HepG2 (cell line): ENCODE measurements around the gene PGC. TPM values are rescaled to one million over a fixed set of nuclear protein-coding genes. Genes with fewer than 3 reads are reported as not detected.

ENCODE experiments used
- HCFC1 ChIP-seq: fragments of 150-350 bp; IDR thresholded peaks from 2 replicates; pipeline ENCODE4 v1.6.1; 2014; ENCODE audit warnings: low read depth, low read length
- NFIB ChIP-seq: sonication (generic); formaldehyde crosslinking; IDR thresholded peaks from 2 replicates; pipeline ENCODE4 v1.9.0; 2021; ENCODE audit warnings: missing genetic modification reagents, mild to moderate bottlenecking, borderline replicate concordance
- NR2C2 ChIP-seq: sonication (generic); formaldehyde crosslinking; IDR thresholded peaks from 2 replicates; pipeline ENCODE4 v1.4.0; 2020; ENCODE audit warnings: missing genetic modification reagents, mild to moderate bottlenecking, moderate library complexity, borderline replicate concordance
- POLR2AphosphoS5 ChIP-seq: IDR thresholded peaks from 2 replicates; pipeline ENCODE4 v1.6.1; 2012; ENCODE audit warnings: low read depth, low read length
- TAF1 ChIP-seq: sonication (generic); formaldehyde crosslinking; IDR thresholded peaks from 2 replicates; pipeline ENCODE4 v1.4.0; 2020; ENCODE audit warnings: missing genetic modification reagents
- TAF15 ChIP-seq: fragments of 200-400 bp; formaldehyde crosslinking; IDR thresholded peaks from one replicate; pipeline ENCODE4 v1.6.1; 2018; ENCODE audit warnings: mild to moderate bottlenecking, low read depth, low read length; ENCODE audit not compliant: poor library complexity, severe bottlenecking
- TCF12 ChIP-seq, 2 experiments: fragments of 450-650 bp in 1 of 2; sonication (generic) in 1 of 2; formaldehyde crosslinking in 1 of 2; IDR thresholded peaks; 2 replicates each; pipeline versions ENCODE4 v1.6.1 to v1.8.0; 2017 to 2022; ENCODE audit warnings: antibody characterized with exemption in 1 of 2, mild to moderate bottlenecking in 1 of 2, missing genetic modification reagents in 1 of 2, moderate library complexity in 1 of 2
- TEAD3 ChIP-seq: optimal IDR thresholded peaks from 2 replicates; pipeline ENCODE3; 2016; ENCODE audit warnings: borderline replicate concordance
- ZNF138 ChIP-seq: sonication (generic); formaldehyde crosslinking; IDR thresholded peaks from 2 replicates; pipeline ENCODE4 v1.5.0; 2020; ENCODE audit warnings: mild to moderate bottlenecking, low read depth, missing genetic modification reagents
- ZNF747 ChIP-seq: sonication (generic); formaldehyde crosslinking; IDR thresholded peaks from 2 replicates; pipeline ENCODE4 v1.8.1; 2023; ENCODE audit warnings: missing genetic modification reagents, mild to moderate bottlenecking, borderline replicate concordance
- ZNF768 ChIP-seq: sonication (generic); formaldehyde crosslinking; IDR thresholded peaks from 2 replicates; pipeline ENCODE4 v1.4.0; 2020; ENCODE audit warnings: missing genetic modification reagents
- polyA plus RNA-seq, 8 experiments: library from polyadenylated mRNA; depleted of rRNA in 3 of 8; stranded (reverse) in 7 of 8; unstranded in 1 of 8; fragments of >200 nt; fragmentation: Illumina TruSeq in 4 of 8; extraction: Trizol in 4 of 8; gene quantifications; 2 replicates each; pipeline versions ENCODE4 v1.2.1 to v1.2.3, GENCODE V29; 2011 to 2016; ENCODE audit warnings: low read depth in 4 of 8, missing spikeins in 1 of 8, mixed read lengths in 1 of 8; ENCODE audit not compliant: insufficient read depth in 1 of 8
- total RNA-seq, 5 experiments: library from RNA; depleted of rRNA; stranded (reverse); fragments of >200 nt; fragmentation: Illumina TruSeq; extraction: Trizol; gene quantifications; 2 replicates each; pipeline ENCODE4 v1.2.3, GENCODE V29; 2016; ENCODE audit warnings: low read depth in 1 of 5
- TF ChIP-seq, protein P1 (sequence below): sonication (generic); formaldehyde crosslinking; IDR thresholded peaks from 2 replicates; pipeline ENCODE4 v1.4.0; 2020; ENCODE audit warnings: missing genetic modification reagents, borderline replicate concordance
- TF ChIP-seq, protein P2 (sequence below): sonication (generic); formaldehyde crosslinking; IDR thresholded peaks from 2 replicates; pipeline ENCODE4 v1.9.0; 2021; ENCODE audit warnings: mild to moderate bottlenecking, missing genetic modification reagents
- TF ChIP-seq, protein P3 (sequence below): sonication (generic); formaldehyde crosslinking; IDR thresholded peaks from 2 replicates; pipeline ENCODE4 v1.4.0; 2020; ENCODE audit warnings: missing genetic modification reagents

PGC gene
- total and polyA plus RNA-seq, 2 of the 13 experiments (the other 11 are each of a cell fraction or from before 2014, with no cell fraction given), result 426 to 502 TPM

DNA sequence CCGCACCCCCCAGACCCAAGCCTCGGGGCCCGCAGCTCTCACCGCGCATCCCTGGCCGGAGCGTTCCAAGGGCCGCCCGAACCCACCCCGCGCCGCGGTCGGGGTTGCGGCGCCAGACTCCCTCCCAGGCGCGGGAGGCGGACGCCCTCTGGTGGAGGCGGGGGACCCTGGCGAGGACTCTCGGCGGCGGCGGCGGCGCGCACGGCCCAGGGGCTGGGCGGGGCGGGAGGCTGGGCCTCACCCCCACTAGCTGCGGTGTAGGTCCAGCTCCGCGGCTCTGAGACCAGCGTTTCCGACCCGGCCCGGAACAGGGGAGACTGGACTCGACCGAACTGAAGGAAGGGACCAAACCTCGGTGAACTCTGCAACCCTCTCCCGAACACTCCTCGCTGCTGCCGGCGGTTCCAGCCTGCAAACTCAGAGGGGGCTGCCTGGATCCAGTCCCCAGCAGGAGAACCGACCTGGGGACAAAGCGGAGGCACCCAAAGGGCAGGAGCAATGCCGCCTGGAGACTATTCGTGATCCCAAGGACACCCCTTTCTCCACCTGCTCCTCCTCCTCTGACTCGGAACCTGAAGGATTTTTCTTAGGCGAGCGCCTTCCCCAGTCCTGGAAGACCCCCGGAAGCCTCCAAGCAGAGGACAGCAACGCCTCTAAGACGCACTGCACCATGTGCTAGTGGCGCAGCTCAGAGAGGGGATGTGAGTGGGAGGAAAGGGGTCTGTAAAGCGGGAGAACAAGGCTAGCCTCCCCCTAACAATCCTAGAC is 39.4 kb upstream of the PGC start (continued):
- TF ChIP-seq NR2C2 (CRISPR knock-in tag) (peak; percentile 76; the same call in 1 of the 2 replicates), POLR2AphosphoS5 (peak; percentile 62), ZNF747 (no peak), ZNF138 (CRISPR knock-in tag) (no peak), ZNF768 (0 out of 2 replicates have a peak, but pooled peaks have one; percentile 27), TCF12 (IDR thresholded peaks at IDR 0.05) (no peak), TCF12 (CRISPR knock-in tag; IDR thresholded peaks at IDR 0.05) (peak; percentile 72; the same call in 1 of the 2 replicates), HCFC1 (0 out of 2 replicates have a peak, but pooled peaks have one; percentile 13), TAF1 (CRISPR knock-in tag) (no peak), TEAD3 (CRISPR knock-in tag) (peak; percentile 64), TAF15 (peak; percentile 86), NFIB (CRISPR knock-in tag) (no peak)
- TF ChIP-seq, protein P1, sequence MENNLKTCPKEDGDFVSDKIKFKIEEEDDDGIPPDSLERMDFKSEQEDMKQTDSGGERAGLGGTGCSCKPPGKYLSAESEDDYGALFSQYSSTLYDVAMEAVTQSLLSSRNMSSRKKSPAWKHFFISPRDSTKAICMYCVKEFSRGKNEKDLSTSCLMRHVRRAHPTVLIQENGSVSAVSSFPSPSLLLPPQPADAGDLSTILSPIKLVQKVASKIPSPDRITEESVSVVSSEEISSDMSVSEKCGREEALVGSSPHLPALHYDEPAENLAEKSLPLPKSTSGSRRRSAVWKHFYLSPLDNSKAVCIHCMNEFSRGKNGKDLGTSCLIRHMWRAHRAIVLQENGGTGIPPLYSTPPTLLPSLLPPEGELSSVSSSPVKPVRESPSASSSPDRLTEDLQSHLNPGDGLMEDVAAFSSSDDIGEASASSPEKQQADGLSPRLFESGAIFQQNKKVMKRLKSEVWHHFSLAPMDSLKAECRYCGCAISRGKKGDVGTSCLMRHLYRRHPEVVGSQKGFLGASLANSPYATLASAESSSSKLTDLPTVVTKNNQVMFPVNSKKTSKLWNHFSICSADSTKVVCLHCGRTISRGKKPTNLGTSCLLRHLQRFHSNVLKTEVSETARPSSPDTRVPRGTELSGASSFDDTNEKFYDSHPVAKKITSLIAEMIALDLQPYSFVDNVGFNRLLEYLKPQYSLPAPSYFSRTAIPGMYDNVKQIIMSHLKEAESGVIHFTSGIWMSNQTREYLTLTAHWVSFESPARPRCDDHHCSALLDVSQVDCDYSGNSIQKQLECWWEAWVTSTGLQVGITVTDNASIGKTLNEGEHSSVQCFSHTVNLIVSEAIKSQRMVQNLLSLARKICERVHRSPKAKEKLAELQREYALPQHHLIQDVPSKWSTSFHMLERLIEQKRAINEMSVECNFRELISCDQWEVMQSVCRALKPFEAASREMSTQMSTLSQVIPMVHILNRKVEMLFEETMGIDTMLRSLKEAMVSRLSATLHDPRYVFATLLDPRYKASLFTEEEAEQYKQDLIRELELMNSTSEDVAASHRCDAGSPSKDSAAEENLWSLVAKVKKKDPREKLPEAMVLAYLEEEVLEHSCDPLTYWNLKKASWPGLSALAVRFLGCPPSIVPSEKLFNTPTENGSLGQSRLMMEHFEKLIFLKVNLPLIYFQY (CRISPR knock-in tag), result peak; percentile 98
- TF ChIP-seq, protein P2, sequence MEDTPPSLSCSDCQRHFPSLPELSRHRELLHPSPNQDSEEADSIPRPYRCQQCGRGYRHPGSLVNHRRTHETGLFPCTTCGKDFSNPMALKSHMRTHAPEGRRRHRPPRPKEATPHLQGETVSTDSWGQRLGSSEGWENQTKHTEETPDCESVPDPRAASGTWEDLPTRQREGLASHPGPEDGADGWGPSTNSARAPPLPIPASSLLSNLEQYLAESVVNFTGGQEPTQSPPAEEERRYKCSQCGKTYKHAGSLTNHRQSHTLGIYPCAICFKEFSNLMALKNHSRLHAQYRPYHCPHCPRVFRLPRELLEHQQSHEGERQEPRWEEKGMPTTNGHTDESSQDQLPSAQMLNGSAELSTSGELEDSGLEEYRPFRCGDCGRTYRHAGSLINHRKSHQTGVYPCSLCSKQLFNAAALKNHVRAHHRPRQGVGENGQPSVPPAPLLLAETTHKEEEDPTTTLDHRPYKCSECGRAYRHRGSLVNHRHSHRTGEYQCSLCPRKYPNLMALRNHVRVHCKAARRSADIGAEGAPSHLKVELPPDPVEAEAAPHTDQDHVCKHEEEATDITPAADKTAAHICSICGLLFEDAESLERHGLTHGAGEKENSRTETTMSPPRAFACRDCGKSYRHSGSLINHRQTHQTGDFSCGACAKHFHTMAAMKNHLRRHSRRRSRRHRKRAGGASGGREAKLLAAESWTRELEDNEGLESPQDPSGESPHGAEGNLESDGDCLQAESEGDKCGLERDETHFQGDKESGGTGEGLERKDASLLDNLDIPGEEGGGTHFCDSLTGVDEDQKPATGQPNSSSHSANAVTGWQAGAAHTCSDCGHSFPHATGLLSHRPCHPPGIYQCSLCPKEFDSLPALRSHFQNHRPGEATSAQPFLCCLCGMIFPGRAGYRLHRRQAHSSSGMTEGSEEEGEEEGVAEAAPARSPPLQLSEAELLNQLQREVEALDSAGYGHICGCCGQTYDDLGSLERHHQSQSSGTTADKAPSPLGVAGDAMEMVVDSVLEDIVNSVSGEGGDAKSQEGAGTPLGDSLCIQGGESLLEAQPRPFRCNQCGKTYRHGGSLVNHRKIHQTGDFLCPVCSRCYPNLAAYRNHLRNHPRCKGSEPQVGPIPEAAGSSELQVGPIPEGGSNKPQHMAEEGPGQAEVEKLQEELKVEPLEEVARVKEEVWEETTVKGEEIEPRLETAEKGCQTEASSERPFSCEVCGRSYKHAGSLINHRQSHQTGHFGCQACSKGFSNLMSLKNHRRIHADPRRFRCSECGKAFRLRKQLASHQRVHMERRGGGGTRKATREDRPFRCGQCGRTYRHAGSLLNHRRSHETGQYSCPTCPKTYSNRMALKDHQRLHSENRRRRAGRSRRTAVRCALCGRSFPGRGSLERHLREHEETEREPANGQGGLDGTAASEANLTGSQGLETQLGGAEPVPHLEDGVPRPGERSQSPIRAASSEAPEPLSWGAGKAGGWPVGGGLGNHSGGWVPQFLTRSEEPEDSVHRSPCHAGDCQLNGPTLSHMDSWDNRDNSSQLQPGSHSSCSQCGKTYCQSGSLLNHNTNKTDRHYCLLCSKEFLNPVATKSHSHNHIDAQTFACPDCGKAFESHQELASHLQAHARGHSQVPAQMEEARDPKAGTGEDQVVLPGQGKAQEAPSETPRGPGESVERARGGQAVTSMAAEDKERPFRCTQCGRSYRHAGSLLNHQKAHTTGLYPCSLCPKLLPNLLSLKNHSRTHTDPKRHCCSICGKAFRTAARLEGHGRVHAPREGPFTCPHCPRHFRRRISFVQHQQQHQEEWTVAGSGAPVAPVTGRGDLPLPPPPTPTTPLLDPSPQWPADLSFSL (CRISPR knock-in tag), result no peak
- TF ChIP-seq, protein P3, sequence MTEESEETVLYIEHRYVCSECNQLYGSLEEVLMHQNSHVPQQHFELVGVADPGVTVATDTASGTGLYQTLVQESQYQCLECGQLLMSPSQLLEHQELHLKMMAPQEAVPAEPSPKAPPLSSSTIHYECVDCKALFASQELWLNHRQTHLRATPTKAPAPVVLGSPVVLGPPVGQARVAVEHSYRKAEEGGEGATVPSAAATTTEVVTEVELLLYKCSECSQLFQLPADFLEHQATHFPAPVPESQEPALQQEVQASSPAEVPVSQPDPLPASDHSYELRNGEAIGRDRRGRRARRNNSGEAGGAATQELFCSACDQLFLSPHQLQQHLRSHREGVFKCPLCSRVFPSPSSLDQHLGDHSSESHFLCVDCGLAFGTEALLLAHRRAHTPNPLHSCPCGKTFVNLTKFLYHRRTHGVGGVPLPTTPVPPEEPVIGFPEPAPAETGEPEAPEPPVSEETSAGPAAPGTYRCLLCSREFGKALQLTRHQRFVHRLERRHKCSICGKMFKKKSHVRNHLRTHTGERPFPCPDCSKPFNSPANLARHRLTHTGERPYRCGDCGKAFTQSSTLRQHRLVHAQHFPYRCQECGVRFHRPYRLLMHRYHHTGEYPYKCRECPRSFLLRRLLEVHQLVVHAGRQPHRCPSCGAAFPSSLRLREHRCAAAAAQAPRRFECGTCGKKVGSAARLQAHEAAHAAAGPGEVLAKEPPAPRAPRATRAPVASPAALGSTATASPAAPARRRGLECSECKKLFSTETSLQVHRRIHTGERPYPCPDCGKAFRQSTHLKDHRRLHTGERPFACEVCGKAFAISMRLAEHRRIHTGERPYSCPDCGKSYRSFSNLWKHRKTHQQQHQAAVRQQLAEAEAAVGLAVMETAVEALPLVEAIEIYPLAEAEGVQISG (CRISPR knock-in tag), result peak; percentile 96
